Measurements from ENCODE around the gene SEPTIN5.

GRCh38 chr22:19707347-19708290, 6.7 kb upstream of the SEPTIN5 start:
- TF ChIP-seq CTCF (IDR thresholded peaks at IDR 0.05), result no peak
- TF ChIP-seq POLR2A (IDR thresholded peaks at IDR 0.05), result no peak
